HG02938 (cell line): ENCODE data around the gene EFS.

Experiments
- ATAC-seq: cut with Tn5 transposase; IDR thresholded peaks from one replicate; pipeline ENCODE4 v1.9.1; 2021; ENCODE audit warnings: mild to moderate bottlenecking, moderate library complexity; ENCODE audit not compliant: unreplicated experiment

The EFS gene

GRCh38 chr14:23306412-23307145 lies 58.4 kb downstream of the EFS start, which contains the start of gene BCL2L2:
BCL2L2 (plus strand) TSS chr14:23306833; CDS start chr14:23307768, 935 bp downstream.
- ATAC-seq = no peak
